Fibroblast of peridontal ligament (primary cell): Measurements from ENCODE around the gene CELSR3.

Experiments
- DNase-seq: peaks from one replicate; pipeline ENCODE4 v3.0.0-alpha.2; 2010; ENCODE audit errors: extremely low read depth

Gene CELSR3

GRCh38 chr3:48661501-48662144 lies 1.1 kb downstream of the CELSR3 start:
- DNase-seq, result peak; percentile 47

GRCh38 chr3:48660800-48661400 lies 1.8 kb downstream of the CELSR3 start:
- no peak for DNase-seq

- no peak for DNase-seq
Observed at GRCh38 chr3:48656841-48657281, 5.8 kb downstream of the CELSR3 start.

GRCh38 chr3:48656061-48656840 lies 6.4 kb downstream of the CELSR3 start:
- peak; percentile 30 for DNase-seq

GRCh38 chr3:48655606-48656005 lies 7.1 kb downstream of the CELSR3 start:
- no peak for DNase-seq

- no peak for DNase-seq
Observed at GRCh38 chr3:48655063-48655462, 7.6 kb downstream of the CELSR3 start.

GRCh38 chr3:48652923-48653715 lies 9.6 kb downstream of the CELSR3 start:
- no peak for DNase-seq

- no peak for DNase-seq
Observed at GRCh38 chr3:48651771-48652170, 10.9 kb downstream of the CELSR3 start.

- no peak for DNase-seq
Observed at GRCh38 chr3:48650723-48651122, 12.0 kb downstream of the CELSR3 start.

GRCh38 chr3:48648188-48648850 lies 14.4 kb downstream of the CELSR3 start:
- no peak for DNase-seq

- no peak for DNase-seq
Observed at GRCh38 chr3:48647714-48648113, 15.0 kb downstream of the CELSR3 start.

- no peak for DNase-seq
Observed at GRCh38 chr3:48644898-48645760, 17.6 kb downstream of the CELSR3 start.

- no peak for DNase-seq
Observed at GRCh38 chr3:48642605-48643004, 20.1 kb downstream of the CELSR3 start.

GRCh38 chr3:48641396-48641795 lies 21.3 kb downstream of the CELSR3 start:
- no peak for DNase-seq

- DNase-seq, result no peak
Observed at GRCh38 chr3:48639944-48640606, 22.6 kb downstream of the CELSR3 start.

- no peak for DNase-seq
Observed at GRCh38 chr3:48637305-48637704, 25.4 kb downstream of the CELSR3 start.

GRCh38 chr3:48636149-48636655 lies 26.5 kb downstream of the CELSR3 start:
- peak; percentile 1 for DNase-seq

- DNase-seq, result peak; percentile 90
Observed at GRCh38 chr3:48635222-48636021, 27.3 kb downstream of the CELSR3 start, which contains the start of gene SLC26A6. TSS of gene SLC26A6 (minus strand) at chr3:48635461. CDS start at chr3:48635393, 68 bp downstream.
